H1 (cell line): ENCODE data around the gene MRPL1. TPM values are rescaled to one million over a fixed set of nuclear protein-coding genes. Genes with fewer than 3 reads are reported as not detected.

Source experiments
- CTCF ChIA-PET: fragments of 300-600 bp; sonication (Branson Sonifier 250); formaldehyde crosslinking; loops from one replicate; lab custom pipeline; 2021; ENCODE audit not compliant: partially characterized antibody; lab: Charles Lee
- POLR2A ChIA-PET: fragments of 300-600 bp; sonication (Branson Sonifier 250); formaldehyde crosslinking; loops from one replicate; lab custom pipeline; 2021; ENCODE audit warnings: inconsistent platforms; ENCODE audit not compliant: partially characterized antibody; lab: Charles Lee
- DNase-seq, 2 experiments: peaks; one replicate each; pipeline versions ENCODE4 v3.0.0 to v3.0.0-alpha.2; 2010 to 2022; ENCODE audit warnings: low spot score in 2 of 2, low read depth in 1 of 2, mixed read lengths in 1 of 2
- FAIRE-seq: peaks from 2 replicates; lab custom pipeline; 2011; peaks lifted over from hg19 to GRCh38; lab: Jason Lieb, UNC
- H2AFZ ChIP-seq: 2 replicates; pipeline ENCODE4 v1.8.1; 2012; ENCODE audit warnings: low read length, inconsistent platforms
- H2AK5ac ChIP-seq: 2 replicates; pipeline ENCODE4 v1.6.1; 2013; ENCODE audit warnings: low read depth, low read length
- H2BK120ac ChIP-seq: replicated peaks from 2 replicates; pipeline ENCODE3; 2013; ENCODE audit warnings: low read depth, low read length, inconsistent platforms
- H2BK12ac ChIP-seq: 2 replicates; pipeline ENCODE4 v1.6.1; 2013; ENCODE audit warnings: low read depth, low read length
- H2BK15ac ChIP-seq: 2 replicates; pipeline ENCODE4 v1.6.1; 2013; ENCODE audit warnings: low read length
- H2BK20ac ChIP-seq: 2 replicates; pipeline ENCODE4 v1.6.1; 2013; ENCODE audit warnings: low read length
- H2BK5ac ChIP-seq: 2 replicates; pipeline ENCODE4 v1.6.1; 2013; ENCODE audit warnings: low read depth, low read length
- H3K14ac ChIP-seq: 2 replicates; pipeline ENCODE4 v1.6.1; 2013; ENCODE audit warnings: inconsistent platforms; ENCODE audit not compliant: insufficient read length
- H3K18ac ChIP-seq: 2 replicates; pipeline ENCODE4 v1.6.1; 2013; ENCODE audit warnings: low read length; ENCODE audit errors: extremely low read depth
- H3K23ac ChIP-seq: 2 replicates; pipeline ENCODE4 v1.6.1; 2013; ENCODE audit warnings: inconsistent platforms; ENCODE audit not compliant: insufficient read length
- H3K23me2 ChIP-seq: 2 replicates; pipeline ENCODE4 v1.6.1; 2013; ENCODE audit warnings: low read depth, low read length
- H3K27ac ChIP-seq: 2 replicates; pipeline ENCODE4 v1.6.1; 2011; ENCODE audit warnings: low read depth, low read length, inconsistent platforms
- H3K27me3 ChIP-seq, 4 experiments: replicated peaks in 1 of 4; 1 replicate in 1 of 4; 2 replicates in 3 of 4; pipeline versions ENCODE4 v1.6.1 to v1.8.1; 2011 to 2013; ENCODE audit warnings: low read length in 3 of 4, mild to moderate bottlenecking in 3 of 4, inconsistent platforms in 2 of 4, mixed read lengths in 2 of 4, moderate library complexity in 1 of 4; ENCODE audit not compliant: control insufficient read depth in 3 of 4, insufficient read depth in 3 of 4; ENCODE audit errors: extremely low read depth in 1 of 4
- H3K36me3 ChIP-seq, 4 experiments: 2 replicates each; pipeline versions ENCODE4 v1.6.1 to v1.8.1; 2011 to 2013; ENCODE audit warnings: mild to moderate bottlenecking in 4 of 4, low read length in 3 of 4, moderate library complexity in 2 of 4, control low read depth in 1 of 4, inconsistent platforms in 1 of 4; ENCODE audit not compliant: insufficient read depth in 4 of 4, control insufficient read depth in 2 of 4
- H3K4ac ChIP-seq: replicated peaks from 2 replicates; pipeline ENCODE3; 2013; ENCODE audit warnings: low read length, low read depth, mixed read lengths, inconsistent platforms; ENCODE audit not compliant: insufficient read length
- H3K4me1 ChIP-seq, 4 experiments: replicated peaks in 1 of 4; 1 replicate in 1 of 4; 2 replicates in 3 of 4; pipeline versions ENCODE4 v1.6.1 to v1.8.1; 2011 to 2013; ENCODE audit warnings: low read length in 3 of 4, inconsistent platforms in 2 of 4, mixed read lengths in 1 of 4; ENCODE audit not compliant: insufficient read depth in 4 of 4, control insufficient read depth in 3 of 4
- H3K4me2 ChIP-seq, 2 experiments: 2 replicates each; pipeline versions ENCODE4 v1.6.1 to v1.8.1; 2011 to 2013; ENCODE audit warnings: low read depth in 2 of 2, low read length in 2 of 2, control low read depth in 1 of 2, inconsistent platforms in 1 of 2, mild to moderate bottlenecking in 1 of 2; ENCODE audit not compliant: insufficient read depth in 1 of 2
- H3K4me3 ChIP-seq, 4 experiments: fragments of 200-600, 300-600 bp in 1 of 4; sonication (generic), shearing (Covaris generic), sonication (Bioruptor Twin) in 1 of 4; 2 replicates each; pipeline versions ENCODE4 v1.5.1 to v1.8.1; 2011 to 2016; ENCODE audit warnings: low read length in 4 of 4, low read depth in 3 of 4, control low read depth in 2 of 4, inconsistent platforms in 2 of 4, mild to moderate bottlenecking in 2 of 4, mixed read lengths in 1 of 4, moderate library complexity in 1 of 4; ENCODE audit not compliant: insufficient read depth in 2 of 4; ENCODE audit errors: extremely low read depth in 1 of 4
- H3K56ac ChIP-seq: replicated peaks from 2 replicates; pipeline ENCODE3; 2013; ENCODE audit warnings: low read depth, mild to moderate bottlenecking, mixed read lengths, low read length, inconsistent platforms; ENCODE audit not compliant: insufficient read length
- H3K79me1 ChIP-seq: 2 replicates; pipeline ENCODE4 v1.6.1; 2013; ENCODE audit warnings: low read depth, low read length, control low read depth
- H3K79me2 ChIP-seq, 2 experiments: 2 replicates each; pipeline versions ENCODE4 v1.6.1 to v1.8.1; 2012 to 2013; ENCODE audit warnings: low read length in 2 of 2, mild to moderate bottlenecking in 2 of 2, inconsistent platforms in 1 of 2; ENCODE audit not compliant: insufficient read depth in 2 of 2, control insufficient read depth in 1 of 2
- H3K9ac ChIP-seq, 4 experiments: replicated peaks in 1 of 4; 1 replicate in 1 of 4; 2 replicates in 3 of 4; pipeline versions ENCODE4 v1.6.1 to v1.8.1; 2011 to 2013; ENCODE audit warnings: low read depth in 3 of 4, low read length in 3 of 4, control low read depth in 2 of 4, mild to moderate bottlenecking in 2 of 4, moderate library complexity in 2 of 4, inconsistent platforms in 1 of 4; ENCODE audit errors: extremely low read depth in 1 of 4
- H3K9me3 ChIP-seq, 2 experiments: 2 replicates each; pipeline versions ENCODE4 v1.6.1 to v1.8.1; 2012 to 2013; ENCODE audit warnings: mild to moderate bottlenecking in 2 of 2, moderate library complexity in 2 of 2, control low read depth in 1 of 2, inconsistent platforms in 1 of 2, low read depth in 1 of 2, low read length in 1 of 2, mixed read lengths in 1 of 2; ENCODE audit not compliant: insufficient read depth in 2 of 2
- H4K20me1 ChIP-seq, 2 experiments: replicated peaks in 1 of 2; 2 replicates each; pipeline versions ENCODE3 to v1.8.1; 2011 to 2013; ENCODE audit warnings: inconsistent platforms in 2 of 2, low read length in 2 of 2, mild to moderate bottlenecking in 1 of 2; ENCODE audit not compliant: insufficient read depth in 2 of 2, control insufficient read depth in 1 of 2
- H4K5ac ChIP-seq: 2 replicates; pipeline ENCODE4 v1.6.1; 2013; ENCODE audit warnings: low read length, low read depth, mixed read lengths, inconsistent platforms; ENCODE audit not compliant: insufficient read length
- H4K8ac ChIP-seq: 2 replicates; pipeline ENCODE4 v1.8.0; 2013; ENCODE audit warnings: mild to moderate bottlenecking, moderate library complexity, low read length, inconsistent platforms; ENCODE audit not compliant: insufficient read depth; ENCODE audit errors: extremely low read depth
- H4K91ac ChIP-seq: replicated peaks from 2 replicates; pipeline ENCODE3; 2013; ENCODE audit warnings: low read length, mixed read lengths, inconsistent platforms; ENCODE audit not compliant: insufficient read length
- JUN ChIP-seq: IDR thresholded peaks from 2 replicates; pipeline ENCODE4 v1.6.1; 2011; ENCODE audit warnings: low read depth, mild to moderate bottlenecking, improper control_type of control experiment, low read length
- POLR2AphosphoS5 ChIP-seq: IDR thresholded peaks from 2 replicates; pipeline ENCODE4 v1.6.1; 2011; ENCODE audit warnings: low read depth, low read length
- WGBS, 2 experiments: shearing (Covaris generic) in 1 of 2; methylation state at CpG; one replicate each; pipeline versions ENCODE4 v1.1.6 to v1.1.7; 2013 to 2015; ENCODE audit warnings: low lambda C conversion rate in 2 of 2, mixed read lengths in 2 of 2, inconsistent platforms in 1 of 2, low coverage in 1 of 2, missing lambda C conversion rate in 1 of 2; ENCODE audit not compliant: insufficient replicate concordance in 2 of 2, insufficient coverage in 1 of 2, insufficient read length in 1 of 2; ENCODE audit errors: extremely low coverage in 1 of 2, missing lambda C conversion rate in 1 of 2; 5-methylcytosine and 5-hydroxymethylcytosine counted together
- polyA plus RNA-seq, 7 experiments: library from polyadenylated mRNA; depleted of rRNA in 3 of 7; stranded (reverse) in 5 of 7; unstranded in 2 of 7; fragments of >200 nt in 5 of 7; fragments of 200-250 nt in 2 of 7; gene quantifications; 1 replicate in 5 of 7; 2 replicates in 1 of 7; 4 replicates in 1 of 7; pipeline versions ENCODE4 v1.2.1 to v1.2.3, GENCODE V29; 2011 to 2013; ENCODE audit warnings: missing spikeins in 2 of 7, mixed read lengths in 2 of 7
- total RNA-seq: library from RNA; stranded (reverse); fragmentation: NEBNext Ultra II Directional; extraction: Animal tissue kit (Norgen Biotek cat#: 25700); gene quantifications from 2 replicates; pipeline ENCODE4 v1.2.1, GENCODE V29; 2021

MRPL1 gene
- total and polyA plus RNA-seq, 2 of the 8 experiments (the other 6 are each of a cell fraction or from before 2014, with no cell fraction given) = 9.6 to 37.0 TPM

DNA sequence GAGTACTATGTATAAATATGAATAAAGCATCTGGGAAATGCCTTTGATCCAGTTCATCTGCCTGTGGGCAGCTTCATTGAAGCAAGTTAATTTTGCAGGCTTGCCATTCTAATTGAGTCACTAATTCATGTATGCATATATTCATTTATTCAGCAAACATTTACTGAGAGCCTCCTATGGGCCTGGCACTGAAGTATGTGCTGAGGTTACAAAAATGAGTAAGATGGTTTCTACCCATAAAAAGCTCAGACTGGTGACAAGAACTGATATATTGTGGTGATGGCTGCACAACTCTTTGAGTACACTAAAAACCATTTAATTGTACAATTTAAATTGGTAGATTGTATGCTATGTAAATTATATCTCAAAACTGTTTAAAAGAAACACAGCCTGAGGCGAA lies 1.1 kb upstream of the MRPL1 start:
- Histone ChIP-seq H3K4me2 (peak overlapping the region; percentile 71 to 75), H3K4me1 (peaks cover 0 to 8% (median 2%) of the 10 kb centered on the region in 4 experiments; a peak in 3 of 7 replicates), H3K4ac (no peak overlapping the region), H2BK15ac (no peak overlapping the region), H3K23ac (no peak overlapping the region), H3K36me3 (no peaks in the 10 kb centered on the region), H3K4me3 (peak overlapping the region; percentile 81 to 97 (median 88); a peak in 6 of 8 replicates), H3K9me3 (no peaks in the 10 kb centered on the region), H2BK20ac (no peak overlapping the region), H4K5ac (no peak overlapping the region), H3K27ac (0 out of 2 replicates have a peak overlapping the region, but pooled peaks have one; percentile 94), H4K8ac (no peak overlapping the region), H2BK120ac (no peak overlapping the region), H3K9ac (peak overlapping the region in 1 of 4 experiments; percentile 52; a peak in 1 of 7 replicates), H2AFZ (peak overlapping the region; percentile 79; the same call in 1 of the 2 replicates), H4K91ac (no peak overlapping the region), H4K20me1 (no peaks in the 10 kb centered on the region), H3K79me2 (peaks cover 0 to 30% of the 10 kb centered on the region in 2 experiments; a peak in 3 of 4 replicates), H3K23me2 (peaks cover 5% of the 10 kb centered on the region; the same call in 1 of the 2 replicates), H3K27me3 (no peaks in the 10 kb centered on the region), H3K56ac (no peak overlapping the region), H2BK12ac (no peak overlapping the region; the same call in 1 of the 2 replicates), H2AK5ac (no peak overlapping the region), H3K18ac (no peak overlapping the region), H3K14ac (no peak overlapping the region), H2BK5ac (no peak overlapping the region), H3K79me1 (no peaks in the 10 kb centered on the region)
- TF ChIP-seq JUN (no peak), POLR2AphosphoS5 (no peak)
- no peak for FAIRE-seq
- DNase-seq = no peak
- POLR2A ChIA-PET = interaction anchor here (1.1 to 3.9 kb wide), 11 partner anchors 11 to 197 kb away, joined by 3 to 41 read pairs (median 4); no protein-coding TSS in a partner anchor
- CTCF ChIA-PET = no interaction called here
- WGBS, 2 experiments = 88% methylated on average over 1 of the region's 1 CpG; no CpG with 5 or more reads in 1 of the 2 experiments
